Neutrophil (primary cell): ENCODE measurements around the gene PKIB.

Source experiments
- H3K27ac ChIP-seq: fragments of 200-600 bp; sonication (generic); 2 replicates; pipeline ENCODE4 v1.5.1; 2016; ENCODE audit warnings: mild to moderate bottlenecking, moderate library complexity
- H3K27me3 ChIP-seq: fragments of 200-600 bp; sonication (generic); 2 replicates; pipeline ENCODE4 v1.6.0; 2016; ENCODE audit warnings: mild to moderate bottlenecking
- H3K36me3 ChIP-seq: fragments of 200-600 bp; sonication (generic); 2 replicates; pipeline ENCODE4 v1.5.1; 2017
- H3K4me1 ChIP-seq, 2 experiments: fragments of 200-600 bp in 1 of 2; sonication (generic) in 1 of 2; 1 replicate in 1 of 2; 2 replicates in 1 of 2; pipeline versions ENCODE4 v1.5.1 to v1.6.1; 2013 to 2016; ENCODE audit warnings: low read depth in 1 of 2, low read length in 1 of 2, mild to moderate bottlenecking in 1 of 2, moderate library complexity in 1 of 2; ENCODE audit not compliant: control insufficient read depth in 1 of 2, insufficient read depth in 1 of 2
- H3K4me3 ChIP-seq, 2 experiments: fragments of 200-600 bp in 1 of 2; sonication (generic) in 1 of 2; 1 replicate in 1 of 2; 2 replicates in 1 of 2; pipeline ENCODE4 v1.5.1; 2013 to 2016; ENCODE audit warnings: low read depth in 1 of 2, low read length in 1 of 2, mild to moderate bottlenecking in 1 of 2, moderate library complexity in 1 of 2
- H3K9me3 ChIP-seq: fragments of 200-600 bp; sonication (generic); 2 replicates; pipeline ENCODE4 v1.5.1; 2016
- CTCF ChIP-seq: fragments of 200-600 bp; sonication (generic); IDR thresholded peaks from 2 replicates; pipeline ENCODE4 v1.5.1; 2016; ENCODE audit warnings: antibody characterized with exemption

The PKIB gene

GRCh38 chr6:122669418-122669817 lies 59.2 kb downstream of the PKIB start:
- no peaks in the 10 kb centered on the region for H3K36me3 ChIP-seq
- no peak overlapping the region for H3K27ac ChIP-seq
- no peaks in the 10 kb centered on the region for H3K27me3 ChIP-seq
- H3K4me1 ChIP-seq: no peaks in the 10 kb centered on the region
- no peaks in the 10 kb centered on the region for H3K9me3 ChIP-seq
- no peak overlapping the region for H3K4me3 ChIP-seq
- TF ChIP-seq CTCF: no peak

- Histone ChIP-seq H3K4me1 (no peaks in the 10 kb centered on the region), H3K4me3 (no peak overlapping the region), H3K9me3 (no peaks in the 10 kb centered on the region), H3K27me3 (no peaks in the 10 kb centered on the region), H3K36me3 (no peaks in the 10 kb centered on the region), H3K27ac (no peak overlapping the region)
- TF ChIP-seq CTCF: no peak
Observed at GRCh38 chr6:122669868-122670267, 59.7 kb downstream of the PKIB start.

- Histone ChIP-seq H3K27me3 (no peaks in the 10 kb centered on the region), H3K4me1 (no peaks in the 10 kb centered on the region), H3K4me3 (no peak overlapping the region), H3K9me3 (no peaks in the 10 kb centered on the region), H3K36me3 (no peaks in the 10 kb centered on the region), H3K27ac (no peak overlapping the region)
- no peak for TF ChIP-seq CTCF
Observed at GRCh38 chr6:122671251-122671650, 61.0 kb downstream of the PKIB start.

- Histone ChIP-seq H3K27ac (no peak overlapping the region), H3K4me3 (no peak overlapping the region)
- TF ChIP-seq CTCF: no peak
Observed at GRCh38 chr6:122673343-122673961, 63.2 kb downstream of the PKIB start.

GRCh38 chr6:122676146-122676545 lies 65.9 kb downstream of the PKIB start:
- Histone ChIP-seq H3K9me3 (no peaks in the 10 kb centered on the region), H3K36me3 (no peaks in the 10 kb centered on the region), H3K4me1 (no peaks in the 10 kb centered on the region), H3K27ac (no peak overlapping the region), H3K27me3 (no peaks in the 10 kb centered on the region), H3K4me3 (no peak overlapping the region)
- no peak for TF ChIP-seq CTCF

More at GRCh38 chr6:122673343-122673961, 63.2 kb downstream of the PKIB start:
- H3K27me3 ChIP-seq: no peaks in the 10 kb centered on the region
- no peaks in the 10 kb centered on the region for H3K9me3 ChIP-seq
- H3K4me1 ChIP-seq: no peaks in the 10 kb centered on the region
- no peaks in the 10 kb centered on the region for H3K36me3 ChIP-seq

GRCh38 chr6:122676688-122677087 lies 66.5 kb downstream of the PKIB start:
- H3K27me3 ChIP-seq: no peaks in the 10 kb centered on the region
- no peak for TF ChIP-seq CTCF

More at GRCh38 chr6:122676688-122677087, 66.5 kb downstream of the PKIB start:
- H3K4me3 ChIP-seq: no peak overlapping the region
- H3K9me3 ChIP-seq: no peaks in the 10 kb centered on the region
- no peaks in the 10 kb centered on the region for H3K36me3 ChIP-seq
- no peaks in the 10 kb centered on the region for H3K4me1 ChIP-seq
- H3K27ac ChIP-seq: no peak overlapping the region
